GM19372 (cell line): ENCODE data around the gene TDRD6.
"Not testable (repeated sequence)": the region's sequence is repeated elsewhere in the genome, so short reads cannot be mapped to it uniquely, and the experiment has no call there.

ENCODE experiments used
- ATAC-seq: cut with Tn5 transposase; IDR thresholded peaks from one replicate; pipeline ENCODE4 v1.9.1; 2021; ENCODE audit warnings: mild to moderate bottlenecking, low read depth, moderate library complexity; ENCODE audit not compliant: unreplicated experiment

TDRD6 gene

GRCh38 chr6:46736906-46737305 is 49.2 kb downstream of the TDRD6 start:
- no peak for ATAC-seq

DNA sequence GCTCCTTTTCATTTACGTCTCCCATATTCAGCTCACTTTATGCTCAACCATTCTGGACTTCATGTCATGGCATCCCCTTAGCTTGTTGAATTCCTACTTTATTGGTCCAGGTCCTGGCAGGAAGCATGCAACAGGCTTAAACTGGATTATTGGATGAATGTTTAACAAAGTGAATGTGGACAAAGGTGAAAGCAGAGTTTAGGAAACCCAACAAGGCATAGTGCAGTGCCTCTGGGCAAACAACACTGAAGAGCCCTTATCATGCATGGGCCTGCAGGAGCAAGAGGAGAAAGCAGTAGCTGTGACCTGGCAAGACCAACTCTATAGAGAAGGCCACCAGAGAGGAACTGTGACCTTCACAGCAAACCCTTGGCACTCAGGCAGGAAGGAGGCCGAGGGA is 53.8 kb downstream of the TDRD6 start:
- ATAC-seq: no peak

DNA sequence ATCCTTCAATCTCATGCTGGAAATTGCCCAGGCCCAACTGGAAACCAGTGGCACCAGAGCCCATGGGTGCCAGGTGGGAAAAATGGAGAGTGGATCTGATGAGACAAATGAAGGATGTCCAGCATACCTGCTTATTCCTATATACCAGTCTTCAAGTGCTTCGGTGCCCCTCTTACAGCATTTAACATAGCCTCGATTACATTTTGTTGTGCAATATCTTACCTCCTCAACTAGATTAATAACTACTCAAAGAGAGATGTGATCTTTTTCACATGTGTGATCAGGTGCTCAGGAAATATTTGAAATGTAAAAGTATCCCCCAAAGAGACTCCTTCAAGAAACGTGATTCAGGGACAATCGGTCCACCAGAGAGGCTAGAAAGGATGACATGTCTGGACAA is 54.2 kb downstream of the TDRD6 start:
- no peak for ATAC-seq

- no peak for ATAC-seq
Observed at GRCh38 chr6:46743425-46744158, 55.9 kb downstream of the TDRD6 start.

- ATAC-seq: not testable (repeated sequence)
Observed at GRCh38 chr6:46744159-46744725, 56.6 kb downstream of the TDRD6 start.

- ATAC-seq: no peak
Observed at GRCh38 chr6:46745973-46746372, 58.3 kb downstream of the TDRD6 start.

GRCh38 chr6:46746696-46747095 is 59.0 kb downstream of the TDRD6 start, which contains the start of gene ANKRD66:
Gene ANKRD66, plus strand, starts transcription at chr6:46746933. Its CDS starts 5,016 bp downstream, at chr6:46751949.
- ATAC-seq: no peak

- ATAC-seq: no peak
Observed at GRCh38 chr6:46748940-46749503, 61.3 kb downstream of the TDRD6 start.

DNA sequence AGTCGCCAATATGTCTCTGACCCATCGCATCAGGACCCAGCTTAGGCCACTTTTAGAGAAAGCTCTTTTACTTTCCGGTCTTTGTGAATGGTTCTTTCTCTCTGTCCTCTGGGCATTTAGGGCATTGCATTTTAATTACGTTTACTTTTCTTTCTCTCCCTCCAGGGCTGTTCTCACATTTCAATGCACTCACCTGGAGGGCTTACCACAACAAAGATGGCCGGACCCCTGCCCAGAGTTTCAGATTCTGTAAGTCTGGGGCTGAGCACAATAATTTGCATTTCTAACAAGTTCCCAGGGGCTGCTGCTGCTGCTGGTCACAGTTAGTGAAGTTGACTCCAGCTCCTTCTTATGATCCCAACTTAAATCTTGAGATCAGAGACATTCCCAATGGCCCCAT is 62.0 kb downstream of the TDRD6 start:
- no peak for ATAC-seq

- ATAC-seq: no peak
Observed at GRCh38 chr6:46751658-46752057, 64.0 kb downstream of the TDRD6 start.
